ENCODE results near the gene GRM8.

Gene GRM8

DNA sequence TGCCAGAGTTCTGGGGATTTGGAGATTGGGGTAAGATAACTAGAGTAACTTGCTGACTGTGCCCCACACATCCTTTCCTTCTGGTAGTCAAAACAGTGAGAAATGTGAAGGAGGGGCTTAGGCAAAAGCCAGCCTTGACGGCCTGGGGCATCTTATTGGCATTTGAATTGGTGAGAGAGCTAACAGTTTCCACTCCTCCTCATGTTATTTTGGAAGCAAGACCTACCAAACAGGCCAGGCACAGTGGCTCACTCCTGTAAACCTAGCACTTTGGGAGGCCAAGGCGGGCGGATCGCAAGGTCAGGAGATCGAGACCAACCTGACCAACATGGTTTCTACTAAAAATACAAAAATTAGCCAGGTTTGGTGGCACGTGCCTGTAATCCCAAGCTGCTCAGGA lies 596.6 kb downstream of the GRM8 start:
- no peak for DNase-seq

DNA sequence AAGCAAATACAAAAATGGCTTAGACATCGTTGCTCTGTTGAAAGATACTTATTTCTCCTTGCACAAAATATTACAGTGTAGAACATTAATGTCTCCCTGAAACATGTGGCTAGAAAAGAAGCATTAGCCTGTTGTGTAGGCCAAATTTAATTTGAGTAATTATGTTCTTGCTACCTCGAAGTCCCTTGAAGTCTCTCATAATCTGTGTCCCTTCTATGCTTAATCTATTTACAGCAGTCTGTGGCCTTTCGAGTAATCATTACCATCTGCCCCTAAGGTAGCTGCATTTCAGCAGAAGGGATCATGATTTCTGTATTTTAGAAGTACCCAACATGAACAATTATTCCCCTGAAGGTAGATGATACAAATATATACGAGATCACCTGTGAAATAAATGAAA lies 615.2 kb downstream of the GRM8 start:
- no peak for DNase-seq

GRCh38 chr7:126635545-126635944 lies 617.2 kb downstream of the GRM8 start:
- DNase-seq, result no peak

- no peak for DNase-seq
Observed at GRCh38 chr7:126608339-126608776, 644.4 kb downstream of the GRM8 start.

DNA sequence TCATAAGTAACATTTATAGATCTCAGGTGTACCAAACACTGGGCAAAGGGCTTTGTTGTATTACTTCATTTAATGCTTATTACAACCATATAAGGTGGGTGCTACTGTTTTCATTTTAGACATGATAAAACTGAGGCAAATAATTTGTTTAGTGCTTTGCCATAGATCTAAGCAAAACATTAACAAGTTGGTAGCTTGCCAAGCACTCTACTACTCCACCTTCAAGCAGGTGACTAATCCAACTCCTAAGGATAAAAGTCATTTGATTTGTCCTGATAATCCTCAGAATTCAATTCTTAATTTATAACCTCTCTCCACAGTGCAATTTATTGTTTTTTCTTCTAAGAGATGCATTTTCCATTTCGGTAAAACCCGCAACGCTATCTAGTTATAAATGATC lies 646.4 kb downstream of the GRM8 start:
- DNase-seq, result no peak

- DNase-seq, result no peak
Observed at GRCh38 chr7:126605553-126605952, 647.2 kb downstream of the GRM8 start.

GRCh38 chr7:126605056-126605455 lies 647.7 kb downstream of the GRM8 start:
- no peak for DNase-seq

- no peak for DNase-seq
Observed at GRCh38 chr7:126589068-126589684, 663.6 kb downstream of the GRM8 start.

DNA sequence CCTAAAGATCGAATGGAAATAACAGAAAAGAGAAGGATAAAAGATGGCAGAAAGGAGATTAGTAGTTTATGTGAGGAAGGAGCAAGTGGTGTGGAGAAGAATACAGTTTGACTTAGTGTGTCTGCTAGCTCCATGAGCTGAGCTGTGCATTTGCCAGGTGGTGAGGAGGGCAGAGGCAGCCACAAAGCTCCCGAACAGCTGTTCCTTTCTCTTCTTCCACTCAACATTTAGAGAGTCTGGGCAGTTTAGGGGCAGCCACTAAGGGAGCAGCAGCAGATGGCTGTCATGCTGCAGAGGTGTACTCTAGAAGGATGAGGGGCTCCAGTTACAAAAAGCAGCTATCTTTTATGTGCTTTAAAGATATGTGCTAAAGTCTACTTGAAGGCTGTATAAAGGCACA lies 674.4 kb downstream of the GRM8 start:
- no peak for DNase-seq

DNA sequence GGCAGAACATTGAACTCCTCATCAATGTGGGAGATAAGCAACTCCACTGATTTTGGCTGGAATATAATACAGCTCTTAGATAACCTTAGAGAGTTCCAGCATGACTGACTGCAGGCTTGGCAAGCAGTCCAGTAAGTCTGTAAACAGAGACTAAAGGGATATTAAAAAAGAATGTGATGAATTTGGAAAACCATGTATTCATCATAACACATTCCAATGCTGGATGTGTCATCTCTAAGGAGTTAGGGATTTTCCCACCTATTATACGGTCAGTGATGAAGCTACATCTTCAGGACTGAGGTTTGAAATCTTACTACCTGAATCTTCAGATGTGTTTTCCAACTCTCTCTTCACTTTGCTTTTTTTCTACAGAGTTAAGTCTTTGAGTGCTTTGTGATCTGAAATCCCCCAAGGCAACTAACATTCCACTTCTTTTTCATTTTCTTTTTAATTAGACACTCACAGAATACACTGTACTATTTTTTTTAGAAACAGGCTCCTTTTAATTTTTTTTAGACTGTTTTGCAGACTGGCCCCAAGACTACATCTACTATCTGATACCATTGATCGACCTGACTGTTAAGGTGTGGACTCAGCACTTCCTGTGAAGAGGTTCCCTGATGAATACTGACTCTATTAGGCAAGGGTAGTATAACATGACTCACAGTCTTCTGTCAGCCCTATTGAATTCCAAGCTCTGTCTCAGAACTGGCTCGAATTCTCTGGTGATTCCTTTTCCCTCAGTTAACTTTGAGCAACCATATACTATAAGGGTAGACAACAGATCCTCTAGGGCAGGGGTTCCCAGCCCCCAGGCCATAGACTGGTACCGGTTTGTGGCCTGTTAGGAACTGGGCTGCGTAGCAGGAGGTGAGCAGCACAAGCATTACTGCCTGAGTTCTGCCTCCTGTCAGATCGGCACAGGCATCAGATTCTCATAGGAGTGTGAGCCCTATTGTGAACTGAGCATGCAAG lies 678.2 kb downstream of the GRM8 start:
- DNase-seq, result no peak

- DNase-seq, result no peak
Observed at GRCh38 chr7:126570845-126571244, 681.9 kb downstream of the GRM8 start.

- no peak for DNase-seq
Observed at GRCh38 chr7:126569402-126569801, 683.3 kb downstream of the GRM8 start.

GRCh38 chr7:126557271-126557670 lies 695.5 kb downstream of the GRM8 start:
- DNase-seq, result no peak

- no peak for DNase-seq
Observed at GRCh38 chr7:126541406-126541805, 711.3 kb downstream of the GRM8 start.

GRCh38 chr7:126535176-126535575 lies 717.6 kb downstream of the GRM8 start:
- no peak for DNase-seq

GRCh38 chr7:126533715-126534114 lies 719.0 kb downstream of the GRM8 start:
- no peak for DNase-seq

DNA sequence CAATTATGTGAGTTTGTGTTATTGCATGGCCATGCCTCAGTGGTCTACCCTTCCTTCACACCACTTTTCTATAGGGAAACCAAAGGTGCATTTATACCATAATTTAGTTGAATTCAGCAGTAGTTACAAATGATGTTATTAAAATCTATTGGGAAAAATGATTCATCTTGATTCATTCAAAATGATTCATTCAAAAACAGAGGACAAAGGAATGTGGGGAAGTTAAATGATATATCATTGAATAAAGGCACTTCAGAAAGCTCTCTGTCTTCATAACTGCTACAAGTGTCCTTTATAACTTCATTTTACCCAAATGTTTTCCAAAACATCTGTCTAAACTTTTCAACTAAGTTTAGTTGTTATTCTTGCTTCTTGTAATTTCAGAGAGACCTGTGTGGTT lies 722.9 kb downstream of the GRM8 start:
- DNase-seq, result no peak

DNA sequence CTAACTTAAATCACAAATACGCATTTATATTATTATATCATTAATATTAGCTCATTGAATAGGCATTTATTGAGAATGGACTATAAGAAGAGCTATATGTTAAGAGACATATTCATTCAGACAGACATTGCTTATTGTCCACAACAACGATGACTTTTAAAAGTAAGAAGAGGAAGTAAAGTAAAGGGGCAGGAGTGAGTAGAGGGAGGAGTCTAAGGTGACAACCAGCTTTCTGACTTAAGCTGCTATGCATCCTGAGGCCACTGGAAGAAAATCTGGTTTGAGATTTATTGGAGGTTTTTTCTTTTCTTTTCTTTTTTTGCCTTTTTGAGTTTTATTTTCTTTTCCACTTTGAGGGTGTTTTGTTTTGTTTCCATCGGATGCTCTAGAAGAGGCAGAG lies 723.5 kb downstream of the GRM8 start:
- DNase-seq, result no peak

GRCh38 chr7:126525906-126526305 lies 726.8 kb downstream of the GRM8 start:
- no peak for DNase-seq

GRCh38 chr7:126524967-126525366 lies 727.8 kb downstream of the GRM8 start:
- no peak for DNase-seq

DNA sequence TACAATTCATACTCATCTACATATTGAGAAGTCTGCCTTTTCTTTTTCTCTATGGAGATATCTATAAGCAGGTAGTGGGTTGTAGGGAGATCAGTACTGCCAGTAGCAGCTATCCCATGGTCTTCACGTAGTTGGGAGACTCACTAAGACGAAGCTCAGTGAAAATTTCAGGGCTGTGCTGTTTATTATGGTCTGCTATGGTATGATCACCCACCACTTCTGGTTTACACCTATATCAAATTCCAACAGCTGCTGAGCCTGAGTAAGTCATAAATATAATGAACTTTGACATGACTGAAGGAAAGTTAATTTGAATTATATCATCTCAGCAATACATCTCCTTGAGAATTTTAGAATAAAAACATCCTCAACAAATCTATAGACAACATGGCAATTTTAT lies 741.7 kb downstream of the GRM8 start:
- DNase-seq, result no peak

DNA sequence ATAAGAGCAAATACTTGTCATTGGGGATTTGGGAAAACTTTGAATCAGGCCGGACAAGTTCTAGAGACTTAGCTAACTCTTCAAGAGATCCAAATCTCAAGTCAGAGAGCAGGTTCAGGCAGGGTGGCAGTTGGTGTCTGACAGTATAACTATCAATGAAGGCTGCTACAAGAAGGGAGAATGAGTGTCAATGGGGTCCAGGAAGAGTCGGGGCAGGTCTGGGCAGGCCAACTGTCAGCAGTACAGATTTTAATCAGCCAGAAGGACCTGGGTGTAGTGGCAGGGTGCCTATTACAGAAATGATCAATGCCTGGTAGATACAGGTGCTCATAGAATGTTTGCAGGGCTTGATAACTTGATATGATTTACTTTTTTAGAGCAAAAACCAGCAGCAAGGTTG lies 751.1 kb downstream of the GRM8 start:
- no peak for DNase-seq

- no peak for DNase-seq
Observed at GRCh38 chr7:126499481-126499880, 753.3 kb downstream of the GRM8 start.

DNA sequence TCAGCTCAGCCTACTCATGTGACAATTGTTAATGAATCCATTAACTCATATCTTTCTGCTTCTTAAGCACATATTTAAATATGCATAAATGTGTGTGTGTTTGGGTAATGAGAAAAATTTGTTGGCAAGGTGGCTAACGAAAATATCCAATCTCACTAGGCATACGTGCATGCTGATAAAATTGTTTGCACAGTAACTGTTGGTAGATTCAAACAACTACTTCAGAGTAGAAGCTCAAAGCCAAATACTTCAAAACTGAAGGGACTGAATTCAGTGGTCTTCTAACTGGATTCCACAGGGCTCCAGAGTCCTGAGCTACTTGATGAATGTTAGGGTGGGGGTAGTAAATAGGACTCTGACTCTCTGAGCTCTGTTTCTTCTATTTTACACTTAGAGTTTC lies 757.0 kb downstream of the GRM8 start:
- DNase-seq, result no peak
